HG02884 (cell line): ENCODE results near the gene JPH2.

Experiments
- ATAC-seq: cut with Tn5 transposase; IDR thresholded peaks from one replicate; pipeline ENCODE4 v1.9.1; 2021; ENCODE audit warnings: mild to moderate bottlenecking, moderate library complexity; ENCODE audit not compliant: unreplicated experiment

The JPH2 gene

DNA sequence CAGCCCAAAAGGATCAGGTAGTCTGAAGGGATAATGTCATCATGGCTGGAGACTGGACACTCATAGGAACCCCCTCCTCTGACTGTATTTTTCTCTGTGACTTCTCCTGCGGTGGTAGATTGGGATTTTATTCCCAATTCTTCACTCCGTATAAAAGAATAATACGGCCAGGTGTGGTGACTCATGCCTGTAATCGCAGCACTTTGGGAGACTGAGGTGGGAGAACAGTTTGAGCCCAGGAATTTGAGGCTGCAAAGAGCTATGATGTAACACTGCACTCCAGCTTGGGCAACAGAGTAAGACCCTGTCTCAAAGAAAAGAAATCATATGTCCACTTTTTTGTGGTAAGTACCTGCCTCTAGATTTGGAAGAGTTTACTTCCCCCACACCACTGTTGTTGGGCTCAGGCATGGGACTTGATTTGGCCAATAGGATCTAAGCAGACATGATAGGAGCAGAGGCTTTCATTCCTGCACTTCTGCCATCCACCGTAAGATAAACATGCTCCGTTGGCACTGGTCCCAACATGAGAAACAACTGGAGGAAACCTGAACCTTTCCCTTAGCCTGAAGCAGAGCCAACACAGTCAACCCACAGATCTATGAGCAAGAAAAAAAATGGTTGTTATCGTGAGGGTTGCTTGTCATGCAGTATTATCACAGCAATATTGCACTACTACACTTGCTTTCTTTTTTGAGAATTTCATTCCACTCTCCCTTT is 82.0 kb downstream of the JPH2 start:
- no peak for ATAC-seq

DNA sequence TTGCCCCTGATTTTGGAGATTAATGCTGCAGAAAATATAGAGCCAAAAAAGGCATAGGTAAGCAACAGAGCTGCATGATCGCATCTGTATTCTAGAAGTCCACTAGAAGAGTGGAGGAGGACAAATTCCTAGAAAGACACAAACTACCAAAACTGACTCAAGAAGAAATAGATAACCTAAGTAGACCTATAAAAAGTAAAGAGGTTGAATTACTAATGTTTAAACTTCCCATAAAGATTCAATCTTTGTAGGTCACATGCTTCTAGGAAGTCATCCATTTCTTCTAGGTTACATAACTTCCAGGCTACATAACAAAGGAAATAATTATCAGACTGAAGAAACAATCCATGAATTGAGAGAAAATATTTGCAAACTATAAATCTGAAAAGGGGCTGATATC is 84.4 kb downstream of the JPH2 start:
- ATAC-seq, result no peak

DNA sequence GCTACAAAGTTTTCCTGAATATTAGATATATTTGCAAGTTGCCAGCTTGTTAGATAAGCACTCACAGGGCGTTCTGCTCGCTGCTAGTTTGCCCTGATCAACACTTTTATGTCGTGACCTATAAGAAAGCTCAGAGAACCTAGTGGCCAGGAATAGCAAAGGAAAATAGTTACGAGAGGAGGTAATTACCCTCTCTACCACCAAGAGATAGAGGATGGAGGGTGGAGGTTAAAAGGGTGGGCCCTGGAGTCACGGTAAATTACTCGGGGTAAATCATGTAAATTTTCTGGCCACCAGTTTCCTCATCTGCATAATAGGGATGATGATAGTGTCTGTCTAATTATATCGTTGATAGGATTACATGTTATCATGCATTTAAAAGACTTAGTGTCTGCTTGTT is 87.2 kb downstream of the JPH2 start:
- no peak for ATAC-seq

DNA sequence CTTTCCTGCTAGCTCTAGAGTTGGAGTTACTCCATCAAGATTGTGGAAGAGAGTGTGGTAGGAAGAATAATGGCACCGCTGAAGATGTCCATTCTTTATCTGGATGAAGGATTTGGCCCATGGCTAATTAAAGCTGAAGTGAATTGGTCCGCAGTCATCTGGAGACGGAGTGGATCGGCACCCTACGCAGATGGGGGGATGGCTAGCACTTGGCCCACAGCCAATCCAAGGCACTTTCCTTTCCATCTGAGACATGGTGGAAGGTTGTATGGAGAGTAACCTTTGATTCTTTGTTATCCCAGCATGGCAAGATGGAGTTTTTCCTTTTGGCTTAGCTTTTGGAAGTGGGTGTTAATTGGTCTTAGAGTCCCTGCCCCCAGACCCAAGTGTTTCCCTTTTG is 88.3 kb downstream of the JPH2 start:
- no peak for ATAC-seq

DNA sequence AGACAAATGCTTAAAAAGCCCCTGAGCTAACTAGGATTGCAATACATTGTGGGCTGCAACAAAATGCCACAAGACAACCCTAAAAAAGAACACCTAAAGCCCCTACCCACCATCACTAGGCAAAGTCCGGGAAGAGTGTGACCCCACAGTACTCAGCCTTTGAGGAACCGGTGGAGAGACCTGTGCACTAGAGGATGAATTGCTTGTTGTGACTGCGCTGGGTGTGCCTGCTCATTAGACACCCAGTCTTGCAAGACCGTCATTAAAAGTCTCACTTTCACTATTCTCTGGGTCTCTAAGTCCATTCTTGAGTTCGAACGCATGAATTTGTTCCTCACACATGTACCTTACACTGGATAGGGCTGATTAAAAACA is 88.7 kb downstream of the JPH2 start:
- no peak for ATAC-seq

DNA sequence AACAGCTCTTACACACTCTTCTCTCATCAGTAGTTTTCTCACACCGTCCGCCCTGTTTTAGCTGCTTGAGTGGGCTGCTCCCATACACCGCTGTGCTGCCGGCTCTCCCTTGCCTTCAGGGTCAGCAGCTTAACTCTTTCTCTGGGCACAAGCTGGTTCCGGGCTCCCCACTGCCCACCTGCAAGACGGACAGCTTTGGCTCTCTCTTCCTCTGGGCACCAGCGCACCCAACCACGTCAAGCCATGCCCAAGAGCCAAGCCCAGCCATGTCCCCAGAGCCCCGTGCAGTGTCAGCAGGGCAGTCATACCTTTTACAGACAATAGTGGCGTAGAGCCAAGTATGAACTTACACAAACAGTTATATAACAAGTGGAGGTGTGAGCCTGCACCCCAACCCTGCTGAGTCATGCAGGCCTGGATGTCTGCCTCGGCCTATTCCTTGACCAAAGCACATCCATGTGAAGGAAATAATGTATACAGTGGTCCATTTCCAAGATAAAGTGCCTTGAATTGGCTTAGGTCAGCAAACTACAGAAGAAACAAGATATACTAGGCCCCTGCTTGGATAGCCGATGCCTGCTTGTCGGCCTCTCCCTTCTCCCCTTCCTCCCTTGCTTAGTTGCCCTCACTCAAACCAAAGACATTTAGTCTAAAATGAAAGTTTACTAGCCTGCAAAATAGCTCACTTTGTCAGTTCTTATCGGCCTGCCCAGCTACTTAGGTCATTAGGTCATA is 89.3 kb downstream of the JPH2 start:
- no peak for ATAC-seq

DNA sequence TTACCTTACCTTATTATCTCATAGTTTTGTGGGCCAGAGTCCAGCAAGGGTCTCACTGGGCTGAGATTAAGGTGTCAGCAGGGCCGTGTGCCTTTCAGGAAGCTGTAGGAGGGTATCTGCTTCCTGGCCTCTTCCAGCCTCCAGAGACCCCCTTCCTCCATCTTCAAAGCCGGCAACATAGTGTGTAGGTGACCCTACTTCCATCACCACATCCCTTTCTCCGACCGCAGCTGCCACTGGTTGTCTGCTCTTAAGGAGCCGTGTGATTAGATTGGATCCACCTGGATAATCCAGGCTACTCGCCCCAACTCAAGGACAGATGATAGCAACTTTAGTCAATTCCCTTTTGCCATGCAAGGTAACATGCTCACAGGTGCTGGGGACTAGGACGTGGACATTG is 91.2 kb downstream of the JPH2 start:
- no peak for ATAC-seq

DNA sequence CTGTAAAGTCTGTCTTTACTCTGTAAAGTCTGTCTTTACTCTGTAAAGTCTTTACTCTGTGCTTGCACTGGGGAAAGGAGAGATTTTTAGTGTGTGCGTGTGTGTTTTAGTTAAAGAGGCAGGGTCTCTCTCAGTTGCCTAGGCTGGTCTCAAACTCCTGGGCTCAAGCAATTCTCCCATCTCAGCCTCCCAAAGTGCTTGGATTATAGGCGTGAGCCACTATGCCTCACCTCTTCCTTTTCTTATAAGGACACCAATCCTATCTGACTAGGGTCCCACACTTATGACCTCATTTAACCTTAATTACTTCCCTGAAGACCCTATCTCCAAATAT is 93.8 kb downstream of the JPH2 start:
- ATAC-seq, result no peak

DNA sequence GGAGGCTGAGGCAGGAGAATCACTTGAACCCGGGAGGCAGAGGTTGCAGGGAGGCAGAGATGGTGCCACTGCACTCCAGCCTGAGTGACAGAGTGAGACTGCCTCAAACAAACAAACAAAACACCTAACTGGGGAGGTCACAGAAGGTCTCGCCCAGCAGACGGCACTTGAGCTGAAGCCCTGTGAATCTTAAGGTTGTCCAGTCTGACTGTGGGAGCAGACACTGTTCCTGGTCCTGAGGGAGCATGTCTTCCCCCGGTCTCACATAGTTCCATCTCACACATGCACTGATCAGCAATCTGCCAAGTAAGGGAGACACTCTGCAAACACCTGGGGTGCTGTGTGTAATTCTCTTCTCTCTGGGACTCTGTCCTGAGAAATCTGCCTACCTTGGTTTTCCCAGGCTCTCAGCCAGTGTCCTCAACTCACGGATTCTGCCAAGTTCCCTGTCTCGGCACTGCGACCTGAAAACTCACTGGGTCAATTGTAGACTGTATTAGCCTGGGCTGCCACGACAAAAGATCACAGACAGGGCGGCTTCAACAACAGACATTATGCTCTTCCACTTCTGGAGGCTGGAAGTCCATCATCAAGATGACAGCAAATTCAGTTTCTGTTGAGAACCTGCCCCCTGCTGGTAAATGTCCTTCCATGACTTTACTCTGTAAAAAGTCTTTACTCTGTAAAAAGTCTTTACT is 94.3 kb downstream of the JPH2 start:
- ATAC-seq, result no peak

DNA sequence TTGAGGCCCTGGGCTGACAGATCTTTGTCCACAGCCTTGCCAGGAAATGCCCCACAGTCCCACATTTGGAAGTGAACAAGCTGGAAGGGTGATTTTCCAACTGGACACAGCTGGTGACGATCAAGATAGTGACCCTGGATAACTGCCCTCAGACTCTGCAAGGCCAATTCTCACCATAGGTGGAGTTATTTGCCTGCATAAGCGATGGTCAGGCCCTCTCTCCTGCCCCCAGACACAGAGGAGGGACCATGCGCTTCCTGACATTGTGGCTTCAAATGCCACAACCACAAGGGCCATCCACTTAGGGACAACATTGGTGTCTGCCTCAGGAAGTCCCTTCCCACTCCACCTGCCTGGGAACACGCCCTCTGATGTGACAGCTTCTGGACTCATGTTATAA is 96.0 kb downstream of the JPH2 start:
- ATAC-seq, result no peak

DNA sequence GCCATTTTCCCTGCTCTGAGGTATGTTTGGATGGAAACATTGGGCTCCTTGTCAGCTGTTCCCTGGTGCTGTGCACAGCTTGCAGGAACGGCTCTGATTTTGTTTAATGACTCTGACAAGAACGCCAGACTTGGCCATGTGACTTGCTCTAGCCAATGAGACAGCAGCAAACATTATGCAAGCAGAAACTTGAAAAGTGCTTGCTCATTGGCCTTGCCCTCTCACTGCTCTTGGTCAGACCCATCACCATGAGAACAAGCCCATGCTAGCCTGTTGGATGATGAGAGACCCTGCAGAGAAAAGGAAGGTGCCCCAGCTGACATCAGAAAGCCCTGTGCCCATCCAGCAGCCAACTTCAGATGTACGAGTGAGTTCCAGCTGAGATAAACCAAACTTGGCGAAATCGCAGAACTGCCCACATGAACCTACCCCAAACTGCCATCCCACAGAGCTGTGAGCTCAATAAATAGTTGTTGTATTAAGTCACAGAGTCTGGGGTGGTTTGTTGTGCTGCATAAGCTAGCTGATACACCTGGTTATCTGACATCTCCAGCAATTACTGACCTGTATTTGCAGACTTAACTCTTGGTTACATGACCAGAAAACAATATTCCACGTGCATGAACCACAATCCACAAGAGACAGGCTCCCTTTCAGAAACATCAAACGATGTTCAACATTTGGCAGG is 96.9 kb downstream of the JPH2 start:
- no peak for ATAC-seq

DNA sequence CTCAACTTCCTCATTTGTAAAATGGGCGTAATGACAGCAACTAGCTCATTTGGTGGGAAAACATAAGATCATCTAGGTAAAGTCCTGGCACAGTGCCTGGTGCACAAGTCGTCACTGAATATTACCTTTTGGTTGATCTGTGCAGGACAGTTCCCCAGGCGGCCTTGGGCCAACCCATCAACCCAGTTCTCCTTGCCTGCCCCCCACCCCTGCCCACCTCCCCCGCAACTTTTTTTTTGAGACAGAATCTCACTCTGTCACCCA is 99.2 kb downstream of the JPH2 start:
- no peak for ATAC-seq

DNA sequence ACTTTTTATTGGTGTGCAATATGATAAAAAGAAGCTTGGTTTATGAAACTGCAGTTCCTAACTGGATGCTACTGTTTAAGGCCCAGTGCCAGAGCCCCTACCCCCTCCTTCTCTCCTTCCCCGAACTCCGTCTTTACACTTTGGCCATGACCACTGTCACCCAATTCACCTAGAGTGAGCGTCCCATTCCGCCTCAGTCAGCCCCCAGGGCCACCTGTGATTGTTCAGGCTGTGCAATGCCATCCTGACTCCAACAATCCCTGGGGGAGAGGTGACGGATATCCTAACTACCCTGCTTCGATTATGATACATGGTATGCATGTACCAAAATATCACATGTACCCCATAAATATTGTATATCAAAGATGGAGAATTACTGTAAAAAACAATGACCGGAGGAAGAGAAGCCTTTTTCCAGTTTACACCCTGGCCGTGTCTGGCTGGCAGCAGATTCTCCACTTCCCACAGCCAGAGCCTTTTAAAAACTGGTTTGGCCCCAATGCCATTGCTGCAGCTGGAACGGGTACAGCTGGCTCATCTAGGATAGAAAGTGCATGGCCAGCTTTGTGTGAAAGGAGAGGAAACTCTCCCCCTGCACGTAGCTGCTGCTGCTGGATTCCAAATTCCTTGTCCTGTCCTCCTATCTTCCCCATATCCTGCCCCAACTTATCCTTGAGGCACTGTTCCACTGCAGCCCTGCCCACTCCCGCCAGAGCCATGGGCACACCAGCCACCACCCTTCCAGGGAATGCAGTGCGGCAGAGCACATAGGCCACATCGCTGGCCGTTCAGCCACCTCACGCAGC is 99.7 kb downstream of the JPH2 start:
- no peak for ATAC-seq

DNA sequence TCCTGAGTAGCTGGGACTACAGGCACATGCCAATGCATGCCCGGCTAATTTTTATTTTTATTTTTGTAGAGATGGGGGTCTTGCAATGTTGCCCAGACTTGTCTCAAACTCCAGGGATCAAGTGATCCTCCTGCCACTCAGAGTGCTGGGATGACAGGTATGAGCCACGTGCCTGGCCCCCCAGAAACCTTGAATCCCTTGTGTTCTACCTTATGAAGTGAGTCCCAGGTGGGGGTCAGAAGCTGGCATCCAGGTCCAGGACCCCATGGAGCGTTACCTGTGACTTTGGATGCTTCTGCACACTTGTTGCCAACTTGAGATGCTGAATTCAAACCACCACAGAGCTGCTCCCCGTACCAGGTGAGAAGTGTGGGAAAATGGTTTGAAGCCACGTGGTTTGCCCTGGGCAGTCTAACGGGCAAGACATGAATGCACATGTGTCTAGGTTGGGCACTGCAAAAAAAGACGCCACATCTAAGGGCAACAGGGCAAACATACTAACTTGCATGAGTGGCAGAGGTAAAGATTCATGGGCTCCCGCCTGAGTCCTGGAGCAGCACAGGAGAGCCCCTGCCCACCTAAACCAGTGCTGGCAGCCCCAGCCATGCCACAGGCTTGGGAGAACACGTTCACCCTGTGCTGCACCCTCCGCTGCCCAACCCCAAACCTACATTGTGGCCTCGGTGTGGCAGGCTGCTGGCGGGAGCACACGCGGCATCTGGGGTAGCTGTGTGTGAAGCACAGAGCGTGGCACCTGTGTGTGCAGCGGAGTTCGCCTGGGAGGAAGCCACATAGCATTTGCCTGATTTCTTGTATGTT is 101.2 kb downstream of the JPH2 start:
- ATAC-seq, result no peak

DNA sequence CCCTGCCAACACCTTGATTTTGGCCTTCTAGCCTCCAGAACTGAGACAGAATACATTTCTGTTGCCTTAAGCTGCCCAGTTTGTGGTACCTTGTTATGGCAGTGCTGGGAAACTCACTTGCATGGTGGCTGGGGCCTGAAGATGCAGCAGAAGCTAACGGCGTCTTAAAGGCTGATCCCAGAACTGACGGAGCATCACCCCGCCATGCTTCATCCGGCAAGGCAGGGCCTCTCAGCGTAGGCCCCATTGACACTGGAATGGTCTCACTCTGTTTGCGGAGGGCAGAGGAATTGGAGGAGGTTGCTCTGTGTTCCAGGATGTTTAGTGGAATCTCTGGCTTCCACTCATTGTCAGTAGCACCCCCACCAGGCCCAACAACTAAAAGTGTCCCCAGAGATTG is 102.1 kb downstream of the JPH2 start:
- ATAC-seq, result no peak

DNA sequence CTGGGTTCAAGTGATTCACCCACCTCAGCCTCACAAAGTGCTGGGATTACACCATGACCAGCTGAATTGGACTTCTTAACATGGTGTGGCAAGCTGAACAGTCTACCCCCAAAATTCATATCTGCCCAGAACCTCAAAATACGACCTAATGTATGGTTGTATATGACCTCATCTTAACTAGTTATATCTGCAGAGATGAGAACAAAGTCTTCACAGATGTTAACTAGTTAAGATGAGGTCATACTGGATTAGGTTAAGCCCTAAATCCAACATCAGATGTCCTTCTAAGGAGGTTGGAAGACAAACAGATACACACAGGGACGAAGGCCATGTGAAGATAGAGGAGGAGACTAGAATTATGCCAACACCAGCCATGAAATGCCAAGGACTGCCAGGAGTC is 102.5 kb downstream of the JPH2 start:
- ATAC-seq, result no peak

DNA sequence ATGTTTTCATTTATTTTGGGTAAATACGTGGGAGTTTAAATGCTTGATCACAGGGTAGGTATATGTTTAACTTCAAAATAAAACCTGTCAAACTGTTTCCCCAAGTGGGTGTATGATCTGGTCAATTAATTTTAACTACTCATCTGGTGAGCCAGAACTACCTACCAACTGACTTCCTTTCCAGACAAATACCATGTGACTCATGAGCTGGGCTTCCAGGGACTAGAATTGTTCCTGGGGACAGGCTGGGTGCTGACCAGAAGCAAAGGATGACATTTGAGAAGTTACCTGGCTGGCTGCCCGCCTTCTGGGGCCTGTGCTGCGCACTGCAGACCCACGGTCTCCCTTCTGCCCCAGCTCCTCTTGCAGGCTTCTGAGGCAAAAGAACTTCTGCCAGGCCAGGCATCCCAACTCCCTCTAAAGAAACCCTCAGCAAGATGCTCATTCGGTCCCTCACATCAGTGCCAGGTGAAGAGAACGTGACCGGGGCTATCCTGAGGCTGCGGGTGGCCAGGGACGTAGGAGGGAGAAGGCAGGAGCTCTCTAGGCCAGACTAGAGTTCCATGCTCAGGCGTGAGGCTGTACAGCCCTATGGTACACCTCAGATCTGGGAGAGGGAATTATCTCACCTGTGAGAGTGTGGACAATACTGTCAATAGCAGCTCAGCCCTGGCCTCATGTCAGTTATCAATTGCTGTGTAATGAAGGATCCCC is 103.6 kb downstream of the JPH2 start:
- ATAC-seq, result no peak

DNA sequence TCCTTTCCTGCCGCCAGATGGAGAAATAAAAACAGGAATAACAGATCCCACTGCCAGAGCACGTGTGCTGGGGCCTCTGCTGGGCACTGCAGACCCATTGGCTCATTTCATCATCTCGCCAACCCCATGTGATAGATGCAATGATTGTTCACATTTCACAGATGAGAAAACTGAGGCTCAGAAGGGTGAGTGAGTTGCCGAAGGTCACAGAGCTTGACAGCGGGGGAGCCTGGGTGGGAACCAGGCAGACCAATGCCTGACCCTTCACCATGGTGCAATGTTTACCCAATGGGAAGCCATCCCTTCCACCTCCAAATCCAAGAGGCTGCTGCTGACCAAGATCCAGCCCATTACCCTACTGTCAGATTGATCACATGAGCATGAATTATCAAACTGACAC is 105.1 kb downstream of the JPH2 start:
- no peak for ATAC-seq

DNA sequence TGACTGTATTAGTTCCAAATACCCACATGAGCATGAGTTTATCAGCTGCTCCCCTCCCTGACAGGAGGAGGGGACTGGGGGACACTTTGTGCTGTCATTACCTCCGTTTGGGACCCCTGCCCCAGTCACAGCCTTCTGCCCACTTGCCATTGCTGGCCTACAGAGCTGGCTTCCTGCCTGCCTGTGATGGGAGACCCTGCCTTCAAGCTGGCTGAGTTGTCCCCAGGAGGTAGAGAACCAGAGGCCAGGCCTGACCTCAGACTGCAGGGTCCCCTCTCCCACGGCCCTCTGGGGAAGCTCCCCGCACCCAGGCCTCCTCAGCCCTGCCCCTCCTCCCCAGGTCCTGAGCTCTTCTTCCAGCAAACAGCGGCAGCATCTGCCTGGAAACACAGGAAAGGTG is 105.5 kb downstream of the JPH2 start:
- no peak for ATAC-seq
